ENCODE measurements around the gene PMS1. TPM values are rescaled to one million over a fixed set of nuclear protein-coding genes. Genes with fewer than 3 reads are reported as not detected.

PMS1 gene
- total RNA-seq, 1 experiment from 2014 or later, result 46.5 TPM

DNA sequence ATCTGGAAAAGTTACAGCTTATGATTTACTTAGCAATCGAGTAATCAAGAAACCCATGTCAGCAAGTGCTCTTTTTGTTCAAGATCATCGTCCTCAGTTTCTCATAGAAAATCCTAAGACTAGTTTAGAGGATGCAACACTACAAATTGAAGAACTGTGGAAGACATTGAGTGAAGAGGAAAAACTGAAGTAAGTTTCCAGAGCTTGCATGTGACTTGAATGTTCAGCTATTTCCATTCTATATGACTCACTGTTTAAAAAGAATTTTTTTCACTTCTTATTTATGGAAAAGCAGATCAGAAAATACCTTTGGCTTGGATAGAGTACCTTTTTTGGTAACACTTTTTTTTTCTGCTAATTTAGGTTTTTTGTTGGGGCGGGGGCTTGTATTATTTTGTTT is 70.7 kb downstream of the PMS1 start:
- H3K4me1 ChIP-seq (ENCODE audit: insufficient read depth, low read length, poor library complexity, severe bottlenecking), result no peaks in the 10 kb centered on the region
- no peaks in the 10 kb centered on the region for H3K27me3 ChIP-seq (replicated peaks; ENCODE audit: insufficient read depth, low read depth, low read length, poor library complexity)
- no peak for DNase-seq (ENCODE audit: low spot score)
- ChIA-PET CTCF (interaction anchor here (0.6 kb wide), 1 partner anchor 144 kb away, joined by 3 read pairs; no protein-coding TSS in a partner anchor), POLR2A (ENCODE audit: low non-redundant PET) (no interaction called here)
- H3K36me3 ChIP-seq (ENCODE audit: insufficient read depth, low read length, poor library complexity, severe bottlenecking), result peaks cover 10% of the 10 kb centered on the region
- no TSS peak for BruUV-seq (replicated peaks)
- H3K27ac ChIP-seq (ENCODE audit: low read depth, low read length, poor library complexity, severe bottlenecking), result no peak overlapping the region
- intact Hi-C loops (cut with micrococcal nuclease; ENCODE audit: unreplicated experiment), result no loop called here
- no peaks in the 10 kb centered on the region for H3K9me3 ChIP-seq (ENCODE audit: low read depth, low read length, poor library complexity, severe bottlenecking)
- H3K4me3 ChIP-seq (ENCODE audit: low read depth, low read length, poor library complexity, severe bottlenecking), result no peak overlapping the region
- TF ChIP-seq EZH2 (IDR thresholded peaks at IDR 0.05; ENCODE audit: borderline replicate concordance, low read depth, low read length, poor library complexity, severe bottlenecking), result no peak
- TF ChIP-seq, protein P1, sequence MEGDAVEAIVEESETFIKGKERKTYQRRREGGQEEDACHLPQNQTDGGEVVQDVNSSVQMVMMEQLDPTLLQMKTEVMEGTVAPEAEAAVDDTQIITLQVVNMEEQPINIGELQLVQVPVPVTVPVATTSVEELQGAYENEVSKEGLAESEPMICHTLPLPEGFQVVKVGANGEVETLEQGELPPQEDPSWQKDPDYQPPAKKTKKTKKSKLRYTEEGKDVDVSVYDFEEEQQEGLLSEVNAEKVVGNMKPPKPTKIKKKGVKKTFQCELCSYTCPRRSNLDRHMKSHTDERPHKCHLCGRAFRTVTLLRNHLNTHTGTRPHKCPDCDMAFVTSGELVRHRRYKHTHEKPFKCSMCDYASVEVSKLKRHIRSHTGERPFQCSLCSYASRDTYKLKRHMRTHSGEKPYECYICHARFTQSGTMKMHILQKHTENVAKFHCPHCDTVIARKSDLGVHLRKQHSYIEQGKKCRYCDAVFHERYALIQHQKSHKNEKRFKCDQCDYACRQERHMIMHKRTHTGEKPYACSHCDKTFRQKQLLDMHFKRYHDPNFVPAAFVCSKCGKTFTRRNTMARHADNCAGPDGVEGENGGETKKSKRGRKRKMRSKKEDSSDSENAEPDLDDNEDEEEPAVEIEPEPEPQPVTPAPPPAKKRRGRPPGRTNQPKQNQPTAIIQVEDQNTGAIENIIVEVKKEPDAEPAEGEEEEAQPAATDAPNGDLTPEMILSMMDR (conservative IDR thresholded peaks at IDR 0.05; ENCODE audit: low read depth, low read length), result no peak

DNA sequence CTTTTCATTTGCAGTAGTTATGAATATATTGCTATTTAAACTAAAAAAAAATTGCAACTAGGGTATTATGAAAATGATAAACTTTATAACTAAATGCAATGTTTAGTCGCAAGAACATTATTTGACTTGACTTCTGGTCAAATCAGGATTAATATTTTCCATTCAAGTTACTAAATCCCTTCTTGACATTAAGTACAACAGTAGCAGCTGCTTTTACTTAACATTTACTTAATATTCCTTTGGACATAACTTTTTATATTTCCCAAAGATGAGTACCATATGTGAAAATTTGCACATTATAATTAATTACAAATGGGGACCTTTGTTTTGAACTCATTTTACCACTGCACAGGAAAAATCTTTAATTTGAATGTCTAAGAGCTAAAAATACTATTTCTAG is 74.0 kb downstream of the PMS1 start:
- Histone ChIP-seq H3K27me3 (replicated peaks; ENCODE audit: insufficient read depth, low read depth, low read length, poor library complexity) (no peaks in the 10 kb centered on the region), H3K27ac (ENCODE audit: low read depth, low read length, poor library complexity, severe bottlenecking) (no peak overlapping the region), H3K9me3 (ENCODE audit: low read depth, low read length, poor library complexity, severe bottlenecking) (no peaks in the 10 kb centered on the region), H3K4me1 (ENCODE audit: insufficient read depth, low read length, poor library complexity, severe bottlenecking) (no peaks in the 10 kb centered on the region), H3K4me3 (ENCODE audit: low read depth, low read length, poor library complexity, severe bottlenecking) (no peak overlapping the region), H3K36me3 (ENCODE audit: insufficient read depth, low read length, poor library complexity, severe bottlenecking) (peaks cover 10% of the 10 kb centered on the region)
- CTCF ChIA-PET, result no interaction called here
- POLR2A ChIA-PET (ENCODE audit: low non-redundant PET), result no interaction called here
- DNase-seq (ENCODE audit: low spot score), result no peak
- intact Hi-C loops (cut with micrococcal nuclease; ENCODE audit: unreplicated experiment), result no loop called here
- no TSS peak for BruUV-seq (replicated peaks)
- TF ChIP-seq, protein P1 (conservative IDR thresholded peaks at IDR 0.05; ENCODE audit: low read depth, low read length), result no peak
- TF ChIP-seq EZH2 (IDR thresholded peaks at IDR 0.05; ENCODE audit: borderline replicate concordance, low read depth, low read length, poor library complexity, severe bottlenecking), result no peak

DNA sequence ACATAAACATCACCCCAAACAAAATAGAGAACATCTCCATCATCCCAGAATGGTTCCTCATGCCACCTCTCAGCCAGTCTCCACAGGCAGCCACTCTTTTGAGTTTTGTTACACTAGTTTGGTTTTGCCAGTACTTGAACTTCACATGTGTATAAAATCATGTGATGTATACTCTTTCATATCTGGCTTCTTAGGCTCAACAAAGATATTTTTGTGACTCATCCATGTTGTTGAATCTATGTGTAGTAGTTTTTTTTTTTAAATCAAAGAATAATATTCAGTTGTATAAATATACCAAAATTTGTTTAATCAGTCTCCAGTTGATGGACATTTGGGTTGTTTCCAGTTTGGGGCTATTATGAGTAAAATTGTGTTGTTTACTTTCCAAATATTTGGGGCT is 75.9 kb downstream of the PMS1 start:
- H3K27ac ChIP-seq (ENCODE audit: low read depth, low read length, poor library complexity, severe bottlenecking), result no peak overlapping the region
- intact Hi-C loops (cut with micrococcal nuclease; ENCODE audit: unreplicated experiment), result no loop called here
- ChIA-PET CTCF (no interaction called here), POLR2A (ENCODE audit: low non-redundant PET) (no interaction called here)
- H3K4me3 ChIP-seq (ENCODE audit: low read depth, low read length, poor library complexity, severe bottlenecking), result no peak overlapping the region
- DNase-seq (ENCODE audit: low spot score), result no peak
- H3K36me3 ChIP-seq (ENCODE audit: insufficient read depth, low read length, poor library complexity, severe bottlenecking), result no peaks in the 10 kb centered on the region
- BruUV-seq (replicated peaks), result no TSS peak
- no peaks in the 10 kb centered on the region for H3K9me3 ChIP-seq (ENCODE audit: low read depth, low read length, poor library complexity, severe bottlenecking)
- no peak for TF ChIP-seq EZH2 (IDR thresholded peaks at IDR 0.05; ENCODE audit: borderline replicate concordance, low read depth, low read length, poor library complexity, severe bottlenecking)
- TF ChIP-seq, protein P1 (conservative IDR thresholded peaks at IDR 0.05; ENCODE audit: low read depth, low read length), result no peak
- no peaks in the 10 kb centered on the region for H3K4me1 ChIP-seq (ENCODE audit: insufficient read depth, low read length, poor library complexity, severe bottlenecking)
- H3K27me3 ChIP-seq (replicated peaks; ENCODE audit: insufficient read depth, low read depth, low read length, poor library complexity), result no peaks in the 10 kb centered on the region

All from A673 (cell line).